HepG2 (cell line): Measurements from ENCODE around the gene RPS27L. TPM values are rescaled to one million over a fixed set of nuclear protein-coding genes. Genes with fewer than 3 reads are reported as not detected.

Experiments used
- RFXAP ChIP-seq: sonication (generic); formaldehyde crosslinking; IDR thresholded peaks from 2 replicates; pipeline ENCODE4 v1.4.0; 2020; ENCODE audit warnings: missing genetic modification reagents, borderline replicate concordance
- RXRA ChIP-seq: sonication (generic); formaldehyde crosslinking; IDR thresholded peaks from 2 replicates; pipeline ENCODE4 v1.5.1; 2020; ENCODE audit warnings: missing genetic modification reagents
- ZNF296 ChIP-seq: sonication (generic); formaldehyde crosslinking; conservative IDR thresholded peaks from 2 replicates; pipeline ENCODE4 v1.5.0; 2020; ENCODE audit warnings: mild to moderate bottlenecking, missing genetic modification reagents
- ZNF350 ChIP-seq: sonication (generic); formaldehyde crosslinking; IDR thresholded peaks from 2 replicates; pipeline ENCODE4 v1.4.0; 2020; ENCODE audit warnings: mild to moderate bottlenecking, low read depth, missing genetic modification reagents, borderline replicate concordance
- ZNF607 ChIP-seq: sonication (generic); formaldehyde crosslinking; IDR thresholded peaks from 2 replicates; pipeline ENCODE4 v1.5.1; 2020; ENCODE audit warnings: missing genetic modification reagents, mild to moderate bottlenecking, borderline replicate concordance
- ZNF777 ChIP-seq: sonication (generic); formaldehyde crosslinking; IDR thresholded peaks from 2 replicates; pipeline ENCODE4 v1.4.0; 2020; ENCODE audit warnings: missing genetic modification reagents
- ZNF788 ChIP-seq: sonication (generic); formaldehyde crosslinking; IDR thresholded peaks from 2 replicates; pipeline ENCODE4 v1.5.0; 2020; ENCODE audit warnings: mild to moderate bottlenecking, missing genetic modification reagents, borderline replicate concordance
- polyA plus RNA-seq, 8 experiments: library from polyadenylated mRNA; depleted of rRNA in 3 of 8; stranded (reverse) in 7 of 8; unstranded in 1 of 8; fragments of >200 nt; fragmentation: Illumina TruSeq in 4 of 8; extraction: Trizol in 4 of 8; gene quantifications; 2 replicates each; pipeline versions ENCODE4 v1.2.1 to v1.2.3, GENCODE V29; 2011 to 2016; ENCODE audit warnings: low read depth in 4 of 8, missing spikeins in 1 of 8, mixed read lengths in 1 of 8; ENCODE audit not compliant: insufficient read depth in 1 of 8
- total RNA-seq, 5 experiments: library from RNA; depleted of rRNA; stranded (reverse); fragments of >200 nt; fragmentation: Illumina TruSeq; extraction: Trizol; gene quantifications; 2 replicates each; pipeline ENCODE4 v1.2.3, GENCODE V29; 2016; ENCODE audit warnings: low read depth in 1 of 5
- TF ChIP-seq, protein P1 (sequence below): sonication (generic); formaldehyde crosslinking; IDR thresholded peaks from 2 replicates; pipeline ENCODE4 v1.9.0; 2021; ENCODE audit warnings: missing genetic modification reagents, borderline replicate concordance
- TF ChIP-seq, protein P2 (sequence below): IDR thresholded peaks from 2 replicates; pipeline ENCODE4 v1.6.1; 2018; ENCODE audit warnings: missing genetic modification reagents, mild to moderate bottlenecking, missing compliant biosample characterization
- TF ChIP-seq, protein P3 (sequence below): sonication (generic); formaldehyde crosslinking; IDR thresholded peaks from 2 replicates; pipeline ENCODE4 v1.4.0; 2020; ENCODE audit warnings: missing genetic modification reagents, borderline replicate concordance
- TF ChIP-seq, protein P4 (sequence below): sonication (generic); formaldehyde crosslinking; IDR thresholded peaks from 2 replicates; pipeline ENCODE4 v1.5.1; 2020; ENCODE audit warnings: mild to moderate bottlenecking, missing genetic modification reagents, moderate library complexity
- TF ChIP-seq, protein P5 (sequence below): sonication (generic); formaldehyde crosslinking; IDR thresholded peaks from 2 replicates; pipeline ENCODE4 v1.5.0; 2020; ENCODE audit warnings: mild to moderate bottlenecking, missing genetic modification reagents, moderate library complexity

The RPS27L gene
- total and polyA plus RNA-seq, 2 of the 13 experiments (the other 11 are each of a cell fraction or from before 2014, with no cell fraction given) = 231 to 433 TPM

DNA sequence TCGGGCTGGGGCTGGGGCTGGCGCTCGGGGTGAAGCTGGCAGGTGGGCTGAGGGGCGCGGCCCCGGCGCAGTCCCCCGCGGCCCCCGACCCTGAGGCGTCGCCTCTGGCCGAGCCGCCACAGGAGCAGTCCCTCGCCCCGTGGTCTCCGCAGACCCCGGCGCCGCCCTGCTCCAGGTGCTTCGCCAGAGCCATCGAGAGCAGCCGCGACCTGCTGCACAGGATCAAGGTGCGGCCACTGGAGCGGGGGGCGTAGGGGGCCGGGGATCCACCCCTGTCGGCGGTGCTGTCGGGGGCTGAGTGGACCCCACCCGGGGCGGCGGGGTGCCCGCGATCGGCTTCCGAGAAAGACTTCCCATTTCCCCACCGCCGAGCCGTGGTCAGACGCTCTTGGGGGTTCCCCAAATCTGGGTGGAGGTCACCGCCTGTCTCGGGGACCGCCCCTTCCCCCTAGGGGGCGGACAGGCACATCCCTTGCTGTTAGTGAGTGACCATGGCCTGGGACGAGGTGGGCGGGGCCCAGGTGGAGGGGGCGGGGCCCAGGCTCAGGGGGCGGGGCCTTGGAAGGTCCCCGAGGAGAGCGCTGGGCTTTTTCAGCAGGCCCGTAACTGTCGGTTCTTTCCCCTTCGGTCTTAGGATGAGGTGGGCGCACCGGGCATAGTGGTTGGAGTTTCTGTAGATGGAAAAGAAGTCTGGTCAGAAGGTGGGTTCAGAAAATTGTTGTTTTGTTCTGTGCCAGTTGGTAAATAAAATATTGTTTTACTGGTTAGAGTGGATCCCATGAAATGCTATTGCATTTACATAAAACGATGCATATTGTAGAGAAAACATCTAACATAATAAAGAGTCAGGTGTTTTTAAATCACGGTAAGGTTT lies 35.0 kb downstream of the RPS27L start (continued):
- TF ChIP-seq, protein P1, sequence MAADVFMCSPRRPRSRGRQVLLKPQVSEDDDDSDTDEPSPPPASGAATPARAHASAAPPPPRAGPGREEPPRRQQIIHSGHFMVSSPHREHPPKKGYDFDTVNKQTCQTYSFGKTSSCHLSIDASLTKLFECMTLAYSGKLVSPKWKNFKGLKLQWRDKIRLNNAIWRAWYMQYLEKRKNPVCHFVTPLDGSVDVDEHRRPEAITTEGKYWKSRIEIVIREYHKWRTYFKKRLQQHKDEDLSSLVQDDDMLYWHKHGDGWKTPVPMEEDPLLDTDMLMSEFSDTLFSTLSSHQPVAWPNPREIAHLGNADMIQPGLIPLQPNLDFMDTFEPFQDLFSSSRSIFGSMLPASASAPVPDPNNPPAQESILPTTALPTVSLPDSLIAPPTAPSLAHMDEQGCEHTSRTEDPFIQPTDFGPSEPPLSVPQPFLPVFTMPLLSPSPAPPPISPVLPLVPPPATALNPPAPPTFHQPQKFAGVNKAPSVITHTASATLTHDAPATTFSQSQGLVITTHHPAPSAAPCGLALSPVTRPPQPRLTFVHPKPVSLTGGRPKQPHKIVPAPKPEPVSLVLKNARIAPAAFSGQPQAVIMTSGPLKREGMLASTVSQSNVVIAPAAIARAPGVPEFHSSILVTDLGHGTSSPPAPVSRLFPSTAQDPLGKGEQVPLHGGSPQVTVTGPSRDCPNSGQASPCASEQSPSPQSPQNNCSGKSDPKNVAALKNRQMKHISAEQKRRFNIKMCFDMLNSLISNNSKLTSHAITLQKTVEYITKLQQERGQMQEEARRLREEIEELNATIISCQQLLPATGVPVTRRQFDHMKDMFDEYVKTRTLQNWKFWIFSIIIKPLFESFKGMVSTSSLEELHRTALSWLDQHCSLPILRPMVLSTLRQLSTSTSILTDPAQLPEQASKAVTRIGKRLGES (CRISPR knock-in tag) = no peak
- TF ChIP-seq, protein P2, sequence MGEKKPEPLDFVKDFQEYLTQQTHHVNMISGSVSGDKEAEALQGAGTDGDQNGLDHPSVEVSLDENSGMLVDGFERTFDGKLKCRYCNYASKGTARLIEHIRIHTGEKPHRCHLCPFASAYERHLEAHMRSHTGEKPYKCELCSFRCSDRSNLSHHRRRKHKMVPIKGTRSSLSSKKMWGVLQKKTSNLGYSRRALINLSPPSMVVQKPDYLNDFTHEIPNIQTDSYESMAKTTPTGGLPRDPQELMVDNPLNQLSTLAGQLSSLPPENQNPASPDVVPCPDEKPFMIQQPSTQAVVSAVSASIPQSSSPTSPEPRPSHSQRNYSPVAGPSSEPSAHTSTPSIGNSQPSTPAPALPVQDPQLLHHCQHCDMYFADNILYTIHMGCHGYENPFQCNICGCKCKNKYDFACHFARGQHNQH (CRISPR knock-in tag) = peak; percentile 21; the same call in 1 of the 2 replicates
- TF ChIP-seq ZNF788 (no peak), ZNF777 (CRISPR knock-in tag) (0 out of 2 replicates have a peak, but pooled peaks have one; percentile 55), ZNF296 (CRISPR knock-in tag) (0 out of 2 replicates have a peak, but pooled peaks have one; percentile 26), ZNF350 (CRISPR knock-in tag) (no peak), ZNF607 (CRISPR knock-in tag) (peak; percentile 41; the same call in 1 of the 2 replicates), RXRA (CRISPR knock-in tag) (no peak; the same call in 1 of the 2 replicates), RFXAP (0 out of 2 replicates have a peak, but pooled peaks have one; percentile 12)
- TF ChIP-seq, protein P3, sequence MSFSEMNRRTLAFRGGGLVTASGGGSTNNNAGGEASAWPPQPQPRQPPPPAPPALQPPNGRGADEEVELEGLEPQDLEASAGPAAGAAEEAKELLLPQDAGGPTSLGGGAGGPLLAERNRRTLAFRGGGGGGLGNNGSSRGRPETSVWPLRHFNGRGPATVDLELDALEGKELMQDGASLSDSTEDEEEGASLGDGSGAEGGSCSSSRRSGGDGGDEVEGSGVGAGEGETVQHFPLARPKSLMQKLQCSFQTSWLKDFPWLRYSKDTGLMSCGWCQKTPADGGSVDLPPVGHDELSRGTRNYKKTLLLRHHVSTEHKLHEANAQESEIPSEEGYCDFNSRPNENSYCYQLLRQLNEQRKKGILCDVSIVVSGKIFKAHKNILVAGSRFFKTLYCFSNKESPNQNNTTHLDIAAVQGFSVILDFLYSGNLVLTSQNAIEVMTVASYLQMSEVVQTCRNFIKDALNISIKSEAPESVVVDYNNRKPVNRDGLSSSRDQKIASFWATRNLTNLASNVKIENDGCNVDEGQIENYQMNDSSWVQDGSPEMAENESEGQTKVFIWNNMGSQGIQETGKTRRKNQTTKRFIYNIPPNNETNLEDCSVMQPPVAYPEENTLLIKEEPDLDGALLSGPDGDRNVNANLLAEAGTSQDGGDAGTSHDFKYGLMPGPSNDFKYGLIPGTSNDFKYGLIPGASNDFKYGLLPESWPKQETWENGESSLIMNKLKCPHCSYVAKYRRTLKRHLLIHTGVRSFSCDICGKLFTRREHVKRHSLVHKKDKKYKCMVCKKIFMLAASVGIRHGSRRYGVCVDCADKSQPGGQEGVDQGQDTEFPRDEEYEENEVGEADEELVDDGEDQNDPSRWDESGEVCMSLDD = peak; percentile 53; the same call in 1 of the 2 replicates
- TF ChIP-seq, protein P4, sequence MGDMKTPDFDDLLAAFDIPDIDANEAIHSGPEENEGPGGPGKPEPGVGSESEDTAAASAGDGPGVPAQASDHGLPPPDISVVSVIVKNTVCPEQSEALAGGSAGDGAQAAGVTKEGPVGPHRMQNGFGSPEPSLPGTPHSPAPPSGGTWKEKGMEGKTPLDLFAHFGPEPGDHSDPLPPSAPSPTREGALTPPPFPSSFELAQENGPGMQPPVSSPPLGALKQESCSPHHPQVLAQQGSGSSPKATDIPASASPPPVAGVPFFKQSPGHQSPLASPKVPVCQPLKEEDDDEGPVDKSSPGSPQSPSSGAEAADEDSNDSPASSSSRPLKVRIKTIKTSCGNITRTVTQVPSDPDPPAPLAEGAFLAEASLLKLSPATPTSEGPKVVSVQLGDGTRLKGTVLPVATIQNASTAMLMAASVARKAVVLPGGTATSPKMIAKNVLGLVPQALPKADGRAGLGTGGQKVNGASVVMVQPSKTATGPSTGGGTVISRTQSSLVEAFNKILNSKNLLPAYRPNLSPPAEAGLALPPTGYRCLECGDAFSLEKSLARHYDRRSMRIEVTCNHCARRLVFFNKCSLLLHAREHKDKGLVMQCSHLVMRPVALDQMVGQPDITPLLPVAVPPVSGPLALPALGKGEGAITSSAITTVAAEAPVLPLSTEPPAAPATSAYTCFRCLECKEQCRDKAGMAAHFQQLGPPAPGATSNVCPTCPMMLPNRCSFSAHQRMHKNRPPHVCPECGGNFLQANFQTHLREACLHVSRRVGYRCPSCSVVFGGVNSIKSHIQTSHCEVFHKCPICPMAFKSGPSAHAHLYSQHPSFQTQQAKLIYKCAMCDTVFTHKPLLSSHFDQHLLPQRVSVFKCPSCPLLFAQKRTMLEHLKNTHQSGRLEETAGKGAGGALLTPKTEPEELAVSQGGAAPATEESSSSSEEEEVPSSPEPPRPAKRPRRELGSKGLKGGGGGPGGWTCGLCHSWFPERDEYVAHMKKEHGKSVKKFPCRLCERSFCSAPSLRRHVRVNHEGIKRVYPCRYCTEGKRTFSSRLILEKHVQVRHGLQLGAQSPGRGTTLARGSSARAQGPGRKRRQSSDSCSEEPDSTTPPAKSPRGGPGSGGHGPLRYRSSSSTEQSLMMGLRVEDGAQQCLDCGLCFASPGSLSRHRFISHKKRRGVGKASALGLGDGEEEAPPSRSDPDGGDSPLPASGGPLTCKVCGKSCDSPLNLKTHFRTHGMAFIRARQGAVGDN (CRISPR knock-in tag) = peak; percentile 71
- TF ChIP-seq, protein P5, sequence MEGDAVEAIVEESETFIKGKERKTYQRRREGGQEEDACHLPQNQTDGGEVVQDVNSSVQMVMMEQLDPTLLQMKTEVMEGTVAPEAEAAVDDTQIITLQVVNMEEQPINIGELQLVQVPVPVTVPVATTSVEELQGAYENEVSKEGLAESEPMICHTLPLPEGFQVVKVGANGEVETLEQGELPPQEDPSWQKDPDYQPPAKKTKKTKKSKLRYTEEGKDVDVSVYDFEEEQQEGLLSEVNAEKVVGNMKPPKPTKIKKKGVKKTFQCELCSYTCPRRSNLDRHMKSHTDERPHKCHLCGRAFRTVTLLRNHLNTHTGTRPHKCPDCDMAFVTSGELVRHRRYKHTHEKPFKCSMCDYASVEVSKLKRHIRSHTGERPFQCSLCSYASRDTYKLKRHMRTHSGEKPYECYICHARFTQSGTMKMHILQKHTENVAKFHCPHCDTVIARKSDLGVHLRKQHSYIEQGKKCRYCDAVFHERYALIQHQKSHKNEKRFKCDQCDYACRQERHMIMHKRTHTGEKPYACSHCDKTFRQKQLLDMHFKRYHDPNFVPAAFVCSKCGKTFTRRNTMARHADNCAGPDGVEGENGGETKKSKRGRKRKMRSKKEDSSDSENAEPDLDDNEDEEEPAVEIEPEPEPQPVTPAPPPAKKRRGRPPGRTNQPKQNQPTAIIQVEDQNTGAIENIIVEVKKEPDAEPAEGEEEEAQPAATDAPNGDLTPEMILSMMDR (CRISPR knock-in tag) = peak; percentile 67
